Adrenal gland (tissue), 12 donors: ENCODE data around the gene CEACAM8. TPM values are rescaled to one million over a fixed set of nuclear protein-coding genes. Genes with fewer than 3 reads are reported as not detected.
"Not testable (repeated sequence)": the region's sequence is repeated elsewhere in the genome, so short reads cannot be mapped to it uniquely, and the experiment has no call there.

Experiments
- DNase-seq, 7 donors: peaks; one replicate each; pipeline ENCODE4 v3.0.0-alpha.2; 2019 to 2020
- H3K27ac ChIP-seq, 5 donors: fragments of 200-600 bp; sonication (generic) in 4 of 5; 1 replicate in 3 of 5; 2 replicates in 2 of 5; pipeline versions ENCODE4 v1.5.1 to v1.8.0; 2016 to 2020; ENCODE audit warnings: mild to moderate bottlenecking in 1 of 5
- H3K27me3 ChIP-seq: fragments of 200-600 bp; 2 replicates; pipeline ENCODE4 v1.8.0; 2021
- H3K36me3 ChIP-seq, 2 donors: fragments of 200-600 bp; replicated peaks in 1 of 2; 1 replicate in 1 of 2; 2 replicates in 1 of 2; pipeline versions ENCODE4 v1.5.1 to v1.8.0; 2018 to 2022
- H3K4me1 ChIP-seq, 2 donors: fragments of 200-600 bp; replicated peaks in 1 of 2; 1 replicate in 1 of 2; 2 replicates in 1 of 2; pipeline versions ENCODE4 v1.5.1 to v1.8.0; 2018 to 2021
- H3K4me3 ChIP-seq, 4 donors: fragments of 200-600 bp; sonication (generic) in 3 of 4; one replicate each; pipeline ENCODE4 v1.5.1; 2016 to 2018
- H3K9me3 ChIP-seq, 3 donors: fragments of 200-600 bp; sonication (generic) in 1 of 3; replicated peaks in 1 of 3; 1 replicate in 2 of 3; 2 replicates in 1 of 3; pipeline versions ENCODE4 v1.5.1 to v1.8.0; 2016 to 2021
- CTCF ChIP-seq, 6 experiments: fragments of 450-650 bp in 4 of 6; fragments of 200-600 bp in 2 of 6; sonication (generic) in 1 of 6; IDR thresholded peaks; 1 replicate in 5 of 6; 2 replicates in 1 of 6; pipeline versions ENCODE4 v1.5.1 to v1.8.0; 2016 to 2021; ENCODE audit warnings: antibody characterized with exemption in 6 of 6, mild to moderate bottlenecking in 2 of 6, moderate library complexity in 1 of 6
- POLR2A ChIP-seq, 2 donors: fragments of 450-650 bp; IDR thresholded peaks; one replicate each; pipeline ENCODE4 v1.6.1; 2017; ENCODE audit warnings: antibody characterized with exemption in 2 of 2, mild to moderate bottlenecking in 2 of 2, moderate library complexity in 1 of 2
- WGBS, 4 donors: extraction: QIAGEN DNeasy Blood & Tissue Kit in 2 of 4; methylation state at CpG; one replicate each; pipeline versions ENCODE4 v1.1.5 to v1.1.7; 2013 to 2017; 5-methylcytosine and 5-hydroxymethylcytosine counted together
- intact Hi-C, 2 donors: fragments of 100-400 bp; cut with DNase I; formaldehyde crosslinking; loops; one replicate each; pipeline versions ENCODE4 v1.14.1 to v1.15.0; 2022 to 2023
- polyA plus RNA-seq, 3 donors: library from polyadenylated mRNA; stranded (reverse); fragments of 200-250 nt in 2 of 3; fragments of 350-450 nt in 1 of 3; fragmentation: Illumina TruSeq in 1 of 3; extraction: RNeasy Lipid Tissue Mini Kit (QIAGEN cat#74804) in 1 of 3; gene quantifications; one replicate each; pipeline ENCODE4 v1.2.3, GENCODE V29; 2013 to 2014
- total RNA-seq, 9 donors: library from RNA; depleted of rRNA in 4 of 9; stranded (reverse); fragments of >200 nt in 4 of 9; fragments of 120-200 nt in 1 of 9; fragmentation: NEBNext Ultra II Directional in 1 of 9; extraction: Animal tissue kit (Norgen Biotek cat#: 25700) in 1 of 9; gene quantifications; one replicate each; pipeline versions ENCODE4 v1.1.0 to v1.2.4, GENCODE V29; 2013 to 2023
- donor health status: healthy with polysubstance abuse.
- donor health status: Bipolar disorder and iron deficiency.
- donor health status: DM: yes; HTN: yes; CAD: no.
- donor health status: DM: no; HTN: no; CAD: no.
- donor health status: DM: no; HTN: no; CAD: no.
- donor health status: DM: yes; HTN: yes; CAD: no.

CEACAM8 gene
- total and polyA plus RNA-seq, 12 donors, result 0.17 TPM; not detected in 11

- H3K9me3 ChIP-seq, result no peaks in the 10 kb centered on the region
- no peaks in the 10 kb centered on the region for H3K36me3 ChIP-seq
- peak in 1 of 7 donors; percentile 29 for DNase-seq
- WGBS, 4 donors, result 61 to 96% (median 90%) methylated on average over 4 to 8 of the region's 8 CpGs
- no peaks in the 10 kb centered on the region for H3K27me3 ChIP-seq
- no peak overlapping the region for H3K4me3 ChIP-seq
- no peaks in the 10 kb centered on the region for H3K4me1 ChIP-seq
- intact Hi-C loops, result no loop called here
- H3K27ac ChIP-seq, result no peak overlapping the region
- TF ChIP-seq POLR2A (IDR thresholded peaks at IDR 0.05), result no peak
- TF ChIP-seq CTCF (IDR thresholded peaks at IDR 0.05), result no peak
Measured at GRCh38 chr19:42552086-42553065, 42.3 kb downstream of the CEACAM8 start.

- not testable (repeated sequence) for H3K27me3 ChIP-seq
Measured at GRCh38 chr19:42550521-42550920, 44.2 kb downstream of the CEACAM8 start.

GRCh38 chr19:42549067-42549466 is 45.7 kb downstream of the CEACAM8 start:
- H3K27me3 ChIP-seq, H3K36me3 ChIP-seq, H3K9me3 ChIP-seq, DNase-seq, H3K27ac ChIP-seq, H3K4me3 ChIP-seq, intact Hi-C loops, H3K4me1 ChIP-seq: not testable (repeated sequence)
- WGBS, 4 donors, result 86 to 92% (median 88%) methylated on average over 1 of the region's 1 CpG

More at GRCh38 chr19:42550521-42550920, 44.2 kb downstream of the CEACAM8 start:
- intact Hi-C loops, H3K9me3 ChIP-seq, H3K4me1 ChIP-seq, H3K27ac ChIP-seq, H3K4me3 ChIP-seq, H3K36me3 ChIP-seq: not testable (repeated sequence)
- DNase-seq, result peak in 1 of 7 donors; percentile 21
- WGBS, 4 donors, result 92 to 96% (median 93%) methylated on average over 6 of the region's 6 CpGs; no CpG with 5 or more reads in 1 of the 4 donors

DNA sequence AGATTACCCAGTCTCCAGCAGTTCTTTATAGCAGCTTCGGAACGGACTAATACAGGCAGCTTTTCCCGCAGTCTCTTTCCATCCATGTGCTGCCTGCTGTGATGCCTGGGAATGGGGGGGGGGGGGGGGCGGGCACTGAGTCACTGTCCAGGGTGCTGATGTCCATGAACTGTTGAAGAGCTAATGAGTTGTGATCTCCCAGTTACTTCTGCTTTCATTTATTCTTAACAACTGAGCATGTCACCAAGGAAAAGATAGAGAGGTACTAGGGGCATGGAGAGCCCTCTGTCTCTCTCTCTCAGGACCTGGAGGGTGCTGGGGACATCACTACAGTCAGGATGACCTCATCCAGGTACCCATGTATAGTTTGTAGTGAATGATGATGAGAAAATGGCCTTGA is 46.2 kb downstream of the CEACAM8 start:
- TF ChIP-seq CTCF (IDR thresholded peaks at IDR 0.05), result no peak
- no peak for TF ChIP-seq POLR2A (IDR thresholded peaks at IDR 0.05)
- Histone ChIP-seq H3K4me1 (no peaks in the 10 kb centered on the region), H3K4me3 (no peak overlapping the region), H3K9me3 (no peaks in the 10 kb centered on the region), H3K27ac (no peak overlapping the region), H3K27me3 (no peaks in the 10 kb centered on the region), H3K36me3 (no peaks in the 10 kb centered on the region)
- DNase-seq, result peak in 1 of 7 donors; percentile 5
- WGBS, 4 donors, result 60 to 69% (median 66%) methylated on average over 4 of the region's 4 CpGs
- intact Hi-C loops, result no loop called here

- no peaks in the 10 kb centered on the region for H3K36me3 ChIP-seq
- no peaks in the 10 kb centered on the region for H3K9me3 ChIP-seq
- no peak overlapping the region for H3K27ac ChIP-seq
- H3K27me3 ChIP-seq, result no peaks in the 10 kb centered on the region
- intact Hi-C loops, result no loop called here
- H3K4me3 ChIP-seq, result no peak overlapping the region
- no peak for TF ChIP-seq CTCF (IDR thresholded peaks at IDR 0.05)
- peak in 1 of 7 donors; percentile 8 for DNase-seq
- H3K4me1 ChIP-seq, result no peaks in the 10 kb centered on the region
- WGBS, 4 donors, result 56 to 100% (median 80%) methylated on average over 1 to 2 of the region's 2 CpGs
Measured at GRCh38 chr19:42547929-42548328, 46.8 kb downstream of the CEACAM8 start.
